Esophagus muscularis mucosa (tissue), 4 donors: ENCODE measurements around the gene TMEM97. TPM values are rescaled to one million over a fixed set of nuclear protein-coding genes. Genes with fewer than 3 reads are reported as not detected.
"Not testable (repeated sequence)": the region's sequence is repeated elsewhere in the genome, so short reads cannot be mapped to it uniquely, and the experiment has no call there.

Experiments used
- DNase-seq: peaks from one replicate; pipeline ENCODE4 v3.0.0-alpha.2; 2017; ENCODE audit errors: extremely low spot score
- H3K27ac ChIP-seq, 4 donors: fragments of 200-600 bp; sonication (generic); replicated peaks in 1 of 4; 1 replicate in 3 of 4; 2 replicates in 1 of 4; pipeline ENCODE4 v1.5.1; 2016 to 2019; ENCODE audit warnings: mild to moderate bottlenecking in 1 of 4
- H3K27me3 ChIP-seq, 4 donors: fragments of 200-600 bp; sonication (generic); one replicate each; pipeline versions ENCODE4 v1.5.1 to v1.6.0; 2016 to 2019
- H3K36me3 ChIP-seq, 4 donors: fragments of 200-600 bp; sonication (generic); one replicate each; pipeline ENCODE4 v1.5.1; 2016 to 2019
- H3K4me1 ChIP-seq, 4 donors: fragments of 200-600 bp; sonication (generic); one replicate each; pipeline ENCODE4 v1.5.1; 2016 to 2019
- H3K4me3 ChIP-seq, 4 donors: fragments of 200-600 bp; sonication (generic); 1 replicate in 2 of 4; 2 replicates in 2 of 4; pipeline ENCODE4 v1.5.1; 2016 to 2019; ENCODE audit warnings: mild to moderate bottlenecking in 4 of 4, moderate library complexity in 1 of 4
- H3K9me3 ChIP-seq, 4 donors: fragments of 200-600 bp; sonication (generic); 1 replicate in 3 of 4; 2 replicates in 1 of 4; pipeline ENCODE4 v1.5.1; 2016 to 2019
- EP300 ChIP-seq: sonication (generic); formaldehyde crosslinking; IDR thresholded peaks from one replicate; pipeline ENCODE4 v1.6.1; 2017; ENCODE audit warnings: antibody characterized with exemption
- POLR2A ChIP-seq: fragments of 450-650 bp; IDR thresholded peaks from one replicate; pipeline ENCODE4 v1.6.1; 2017; ENCODE audit warnings: antibody characterized with exemption, moderate library complexity, mild to moderate bottlenecking, low read depth
- POLR2AphosphoS5 ChIP-seq, 2 donors: sonication (generic); formaldehyde crosslinking; IDR thresholded peaks; one replicate each; pipeline ENCODE4 v1.6.1; 2017; ENCODE audit warnings: antibody characterized with exemption in 2 of 2
- WGBS: methylation state at CpG from one replicate; pipeline ENCODE4 v1.1.5; 2018; 5-methylcytosine and 5-hydroxymethylcytosine counted together
- intact Hi-C: fragments of 100-400 bp; cut with DNase I; formaldehyde crosslinking; loops from one replicate; pipeline ENCODE4 v1.15.1; 2023
- total RNA-seq, 4 donors: library from RNA; depleted of rRNA; stranded (reverse); fragments of >200 nt; gene quantifications; one replicate each; pipeline versions ENCODE4 v1.1.0 to v1.2.1, GENCODE V29; 2016
- TF ChIP-seq, protein P1 (sequence below), 3 experiments: fragments of 200-600 bp in 2 of 3; fragments of 450-650 bp in 1 of 3; sonication (generic) in 2 of 3; IDR thresholded peaks; one replicate each; pipeline ENCODE4 v1.5.1; 2017 to 2019; ENCODE audit warnings: antibody characterized with exemption in 3 of 3, mild to moderate bottlenecking in 2 of 3, moderate library complexity in 1 of 3

TMEM97 gene
- total RNA-seq, 4 donors from 2014 or later: 5.8 to 10.8 (median 10.1) TPM

DNA sequence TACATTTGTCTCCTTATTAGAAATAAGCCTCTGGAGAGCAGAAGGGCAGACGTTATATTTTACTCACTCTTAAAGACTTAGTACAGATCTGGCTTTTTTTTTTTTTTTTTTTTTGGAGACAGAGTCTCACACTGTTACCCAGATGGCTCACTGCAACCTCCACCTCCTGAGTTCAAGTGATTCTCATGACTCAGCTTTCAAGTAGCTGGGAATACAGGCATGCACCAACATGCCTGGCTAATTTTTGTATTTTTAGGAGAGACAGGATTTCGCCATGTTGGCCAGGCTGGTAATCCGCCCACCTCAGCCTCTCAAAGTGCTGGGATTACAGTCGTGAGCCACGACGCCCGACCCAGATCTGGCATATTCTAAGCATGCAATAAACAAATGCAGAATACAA is 36.4 kb upstream of the TMEM97 start:
- no peaks in the 10 kb centered on the region for H3K4me1 ChIP-seq
- no peak overlapping the region for H3K27ac ChIP-seq
- 68% methylated on average over 7 of the region's 7 CpGs for WGBS
- H3K27me3 ChIP-seq: no peaks in the 10 kb centered on the region
- no peak overlapping the region for H3K4me3 ChIP-seq
- no peaks in the 10 kb centered on the region for H3K9me3 ChIP-seq
- intact Hi-C loops: no loop called here
- DNase-seq: no peak
- no peak for TF ChIP-seq POLR2AphosphoS5 (IDR thresholded peaks at IDR 0.05)
- TF ChIP-seq POLR2A: no peak
- no peak for TF ChIP-seq EP300
- TF ChIP-seq, protein P1, sequence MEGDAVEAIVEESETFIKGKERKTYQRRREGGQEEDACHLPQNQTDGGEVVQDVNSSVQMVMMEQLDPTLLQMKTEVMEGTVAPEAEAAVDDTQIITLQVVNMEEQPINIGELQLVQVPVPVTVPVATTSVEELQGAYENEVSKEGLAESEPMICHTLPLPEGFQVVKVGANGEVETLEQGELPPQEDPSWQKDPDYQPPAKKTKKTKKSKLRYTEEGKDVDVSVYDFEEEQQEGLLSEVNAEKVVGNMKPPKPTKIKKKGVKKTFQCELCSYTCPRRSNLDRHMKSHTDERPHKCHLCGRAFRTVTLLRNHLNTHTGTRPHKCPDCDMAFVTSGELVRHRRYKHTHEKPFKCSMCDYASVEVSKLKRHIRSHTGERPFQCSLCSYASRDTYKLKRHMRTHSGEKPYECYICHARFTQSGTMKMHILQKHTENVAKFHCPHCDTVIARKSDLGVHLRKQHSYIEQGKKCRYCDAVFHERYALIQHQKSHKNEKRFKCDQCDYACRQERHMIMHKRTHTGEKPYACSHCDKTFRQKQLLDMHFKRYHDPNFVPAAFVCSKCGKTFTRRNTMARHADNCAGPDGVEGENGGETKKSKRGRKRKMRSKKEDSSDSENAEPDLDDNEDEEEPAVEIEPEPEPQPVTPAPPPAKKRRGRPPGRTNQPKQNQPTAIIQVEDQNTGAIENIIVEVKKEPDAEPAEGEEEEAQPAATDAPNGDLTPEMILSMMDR (IDR thresholded peaks at IDR 0.05): no peak
- no peaks in the 10 kb centered on the region for H3K36me3 ChIP-seq

- intact Hi-C loops: no loop called here
- WGBS: 99% methylated on average over 2 of the region's 2 CpGs
- H3K27ac ChIP-seq: no peak overlapping the region
- peak; percentile 47 for DNase-seq
- no peak overlapping the region for H3K4me3 ChIP-seq
- H3K27me3 ChIP-seq: no peaks in the 10 kb centered on the region
- H3K4me1 ChIP-seq: no peaks in the 10 kb centered on the region
- no peaks in the 10 kb centered on the region for H3K9me3 ChIP-seq
- TF ChIP-seq POLR2A: no peak
- TF ChIP-seq EP300: no peak
- TF ChIP-seq, protein P1 (IDR thresholded peaks at IDR 0.05): no peak
- no peak for TF ChIP-seq POLR2AphosphoS5 (IDR thresholded peaks at IDR 0.05)
- no peaks in the 10 kb centered on the region for H3K36me3 ChIP-seq
Measured at GRCh38 chr17:28285965-28286364, 33.0 kb upstream of the TMEM97 start.

- Histone ChIP-seq H3K9me3 (no peaks in the 10 kb centered on the region), H3K4me3 (no peak overlapping the region), H3K27me3 (peaks cover 0 to 22% (median 2%) of the 10 kb centered on the region in 4 donors), H3K27ac (no peak overlapping the region), H3K4me1 (no peaks in the 10 kb centered on the region), H3K36me3 (no peaks in the 10 kb centered on the region)
- intact Hi-C loops: no loop called here
- no peak for DNase-seq
- no peak for TF ChIP-seq POLR2AphosphoS5 (IDR thresholded peaks at IDR 0.05)
- TF ChIP-seq, protein P1 (IDR thresholded peaks at IDR 0.05): no peak
- no peak for TF ChIP-seq EP300
- TF ChIP-seq POLR2A: no peak
- WGBS: 86% methylated on average over 2 of the region's 2 CpGs
Measured at GRCh38 chr17:28290703-28291102, 28.3 kb upstream of the TMEM97 start.

- Histone ChIP-seq H3K9me3 (no peaks in the 10 kb centered on the region), H3K27ac (no peak overlapping the region), H3K36me3 (no peaks in the 10 kb centered on the region), H3K4me3 (no peak overlapping the region), H3K4me1 (no peaks in the 10 kb centered on the region), H3K27me3 (peaks cover 0 to 22% (median 2%) of the 10 kb centered on the region in 4 donors)
- no peak for TF ChIP-seq EP300
- TF ChIP-seq POLR2AphosphoS5 (IDR thresholded peaks at IDR 0.05): no peak
- TF ChIP-seq, protein P1 (IDR thresholded peaks at IDR 0.05): no peak
- TF ChIP-seq POLR2A: no peak
- DNase-seq: no peak
- WGBS: 40% methylated on average over 1 of the region's 1 CpG
- intact Hi-C loops: no loop called here
Measured at GRCh38 chr17:28291780-28292330, 27.1 kb upstream of the TMEM97 start.

DNA sequence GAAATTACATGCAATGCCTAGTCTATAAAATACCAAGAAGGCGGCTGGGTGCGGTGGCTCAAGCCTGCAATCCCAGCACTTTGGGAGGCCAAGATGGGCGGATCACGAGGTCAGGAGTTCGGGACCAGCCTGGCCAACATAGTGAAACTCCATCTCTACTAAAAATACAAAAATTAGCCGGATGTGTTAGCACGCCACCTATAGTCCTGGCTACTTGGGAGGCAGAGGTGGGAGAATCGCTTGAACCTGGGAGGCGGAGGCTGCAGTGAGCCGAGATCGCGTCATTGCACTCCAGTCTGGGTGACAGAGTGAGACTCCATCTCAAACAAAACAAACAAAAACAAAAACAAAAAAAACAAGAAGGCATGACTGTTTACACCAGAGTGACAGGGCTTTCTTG is 26.1 kb upstream of the TMEM97 start:
- 82% methylated on average over 12 of the region's 12 CpGs for WGBS
- H3K36me3 ChIP-seq, H3K4me3 ChIP-seq, intact Hi-C loops, H3K27ac ChIP-seq, DNase-seq, H3K9me3 ChIP-seq, H3K4me1 ChIP-seq: not testable (repeated sequence)
- H3K27me3 ChIP-seq: peaks cover 0 to 25% (median 2%) of the 10 kb centered on the region in 4 donors
